ENCODE results near the gene MAML1.

MAML1 gene

GRCh38 chr5:179798144-179798770, 65.6 kb downstream of the MAML1 start:
- peaks cover 23% of the 10 kb centered on the region for H3K36me3 ChIP-seq (ENCODE audit: control insufficient read depth, insufficient read depth, low read length)
- H3K9me3 ChIP-seq (ENCODE audit: control insufficient read depth, insufficient read depth, low read length) = no peaks in the 10 kb centered on the region
- H3K9ac ChIP-seq (ENCODE audit: low read depth, low read length) = no peak overlapping the region
- H3K27me3 ChIP-seq (ENCODE audit: control insufficient read depth, insufficient read depth, low read length) = no peaks in the 10 kb centered on the region
- H3K4me1 ChIP-seq (ENCODE audit: control insufficient read depth, insufficient read depth, low read length) = peaks cover 8% of the 10 kb centered on the region
- H3K4me3 ChIP-seq (ENCODE audit: low read depth, low read length) = no peak overlapping the region

DNA sequence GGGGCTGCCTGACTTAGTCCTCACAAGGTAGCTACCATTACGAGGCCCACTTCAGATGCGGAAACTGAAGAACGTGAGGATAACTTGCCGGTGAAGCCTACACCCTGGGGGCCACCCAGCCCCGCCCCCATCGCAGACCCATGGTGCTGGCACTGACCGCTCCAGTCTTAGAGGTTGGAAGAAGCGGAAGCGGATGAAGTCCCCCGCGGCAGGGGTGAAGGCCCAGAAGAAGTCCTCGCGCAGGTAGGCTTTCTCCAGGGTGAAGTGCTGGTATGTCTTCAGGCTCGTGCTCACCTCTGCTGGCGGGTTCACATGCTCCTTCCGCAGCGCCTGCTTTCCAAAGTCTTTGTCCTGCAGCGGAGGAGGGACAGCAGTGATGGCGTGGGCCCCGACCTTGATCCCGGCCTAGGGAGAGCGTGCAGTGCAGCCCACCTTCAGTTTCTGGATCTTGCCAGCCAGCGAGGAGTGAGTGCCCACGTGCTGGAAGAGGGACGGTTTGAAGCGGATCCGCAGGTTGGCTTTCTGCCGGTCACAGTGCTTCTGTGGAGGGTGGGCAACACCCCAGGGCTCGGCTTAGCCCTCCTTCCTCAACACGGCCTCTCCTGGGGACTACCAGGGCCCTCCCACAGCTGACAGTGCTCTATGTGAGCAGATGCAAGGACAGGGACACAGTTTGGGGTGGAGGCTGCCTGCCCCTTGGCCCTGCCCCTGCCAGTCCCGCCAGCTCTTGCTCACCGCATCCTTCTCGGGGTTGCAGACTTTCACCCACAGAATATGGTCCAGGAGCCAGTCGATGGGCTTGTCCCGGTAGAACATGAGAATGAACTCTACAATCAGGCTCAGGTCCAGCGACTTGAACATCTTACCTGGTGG, 66.4 kb downstream of the MAML1 start:
- Histone ChIP-seq H3K4me3 (ENCODE audit: low read depth, low read length) (no peak overlapping the region), H3K9ac (ENCODE audit: low read depth, low read length) (no peak overlapping the region), H3K27me3 (ENCODE audit: control insufficient read depth, insufficient read depth, low read length) (no peaks in the 10 kb centered on the region), H3K4me1 (ENCODE audit: control insufficient read depth, insufficient read depth, low read length) (peaks cover 8% of the 10 kb centered on the region), H3K9me3 (ENCODE audit: control insufficient read depth, insufficient read depth, low read length) (no peaks in the 10 kb centered on the region), H3K36me3 (ENCODE audit: control insufficient read depth, insufficient read depth, low read length) (peaks cover 23% of the 10 kb centered on the region)

GRCh38 chr5:179799644-179799973, 67.0 kb downstream of the MAML1 start:
- Histone ChIP-seq H3K4me3 (ENCODE audit: low read depth, low read length) (no peak overlapping the region), H3K9ac (ENCODE audit: low read depth, low read length) (no peak overlapping the region), H3K27me3 (ENCODE audit: control insufficient read depth, insufficient read depth, low read length) (no peaks in the 10 kb centered on the region), H3K36me3 (ENCODE audit: control insufficient read depth, insufficient read depth, low read length) (peaks cover 23% of the 10 kb centered on the region), H3K4me1 (ENCODE audit: control insufficient read depth, insufficient read depth, low read length) (peaks cover 8% of the 10 kb centered on the region), H3K9me3 (ENCODE audit: control insufficient read depth, insufficient read depth, low read length) (no peaks in the 10 kb centered on the region)

DNA sequence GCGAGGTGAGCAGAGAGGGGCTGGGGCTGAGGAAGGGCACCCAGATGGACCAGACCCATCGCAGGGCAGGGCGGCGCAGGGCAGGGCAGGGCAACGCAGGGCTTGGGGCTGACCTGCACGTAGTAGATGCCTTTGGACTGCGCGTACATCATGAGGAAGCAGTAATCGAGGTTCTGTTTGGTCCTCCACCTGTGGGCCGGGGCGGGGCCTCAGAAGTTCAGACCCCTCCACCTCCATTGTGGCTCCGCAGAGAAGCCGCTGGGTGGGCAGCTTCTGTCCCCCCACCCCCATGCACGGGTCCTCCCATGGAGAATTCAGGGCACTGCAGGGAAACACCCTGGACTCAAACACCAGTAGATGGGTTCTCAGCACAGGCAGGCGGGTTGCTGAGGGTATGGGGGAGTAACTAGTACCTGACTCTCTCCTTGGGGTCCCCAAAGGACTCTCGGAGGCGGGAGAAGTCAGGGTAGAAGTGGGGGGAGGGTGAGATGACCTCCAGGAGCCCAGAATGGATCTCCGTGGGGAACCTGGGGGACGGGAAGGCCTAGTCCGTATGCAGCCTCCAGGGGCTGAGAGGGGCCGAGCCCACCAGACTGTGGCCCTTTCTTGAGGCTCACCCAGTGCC, 67.6 kb downstream of the MAML1 start:
- Histone ChIP-seq H3K4me3 (ENCODE audit: low read depth, low read length) (no peak overlapping the region), H3K9me3 (ENCODE audit: control insufficient read depth, insufficient read depth, low read length) (no peaks in the 10 kb centered on the region), H3K27me3 (ENCODE audit: control insufficient read depth, insufficient read depth, low read length) (no peaks in the 10 kb centered on the region), H3K4me1 (ENCODE audit: control insufficient read depth, insufficient read depth, low read length) (peaks cover 6% of the 10 kb centered on the region), H3K9ac (ENCODE audit: low read depth, low read length) (no peak overlapping the region), H3K36me3 (ENCODE audit: control insufficient read depth, insufficient read depth, low read length) (peaks cover 23% of the 10 kb centered on the region)

GRCh38 chr5:179800696-179801201, 68.1 kb downstream of the MAML1 start:
- H3K27me3 ChIP-seq (ENCODE audit: control insufficient read depth, insufficient read depth, low read length) = no peaks in the 10 kb centered on the region
- peaks cover 23% of the 10 kb centered on the region for H3K36me3 ChIP-seq (ENCODE audit: control insufficient read depth, insufficient read depth, low read length)
- H3K4me1 ChIP-seq (ENCODE audit: control insufficient read depth, insufficient read depth, low read length) = peaks cover 6% of the 10 kb centered on the region
- H3K9ac ChIP-seq (ENCODE audit: low read depth, low read length) = no peak overlapping the region
- no peak overlapping the region for H3K4me3 ChIP-seq (ENCODE audit: low read depth, low read length)
- H3K9me3 ChIP-seq (ENCODE audit: control insufficient read depth, insufficient read depth, low read length) = no peaks in the 10 kb centered on the region

GRCh38 chr5:179801304-179802206, 68.9 kb downstream of the MAML1 start:
- Histone ChIP-seq H3K36me3 (ENCODE audit: control insufficient read depth, insufficient read depth, low read length) (peaks cover 23% of the 10 kb centered on the region), H3K4me3 (ENCODE audit: low read depth, low read length) (no peak overlapping the region), H3K9ac (ENCODE audit: low read depth, low read length) (no peak overlapping the region)

DNA sequence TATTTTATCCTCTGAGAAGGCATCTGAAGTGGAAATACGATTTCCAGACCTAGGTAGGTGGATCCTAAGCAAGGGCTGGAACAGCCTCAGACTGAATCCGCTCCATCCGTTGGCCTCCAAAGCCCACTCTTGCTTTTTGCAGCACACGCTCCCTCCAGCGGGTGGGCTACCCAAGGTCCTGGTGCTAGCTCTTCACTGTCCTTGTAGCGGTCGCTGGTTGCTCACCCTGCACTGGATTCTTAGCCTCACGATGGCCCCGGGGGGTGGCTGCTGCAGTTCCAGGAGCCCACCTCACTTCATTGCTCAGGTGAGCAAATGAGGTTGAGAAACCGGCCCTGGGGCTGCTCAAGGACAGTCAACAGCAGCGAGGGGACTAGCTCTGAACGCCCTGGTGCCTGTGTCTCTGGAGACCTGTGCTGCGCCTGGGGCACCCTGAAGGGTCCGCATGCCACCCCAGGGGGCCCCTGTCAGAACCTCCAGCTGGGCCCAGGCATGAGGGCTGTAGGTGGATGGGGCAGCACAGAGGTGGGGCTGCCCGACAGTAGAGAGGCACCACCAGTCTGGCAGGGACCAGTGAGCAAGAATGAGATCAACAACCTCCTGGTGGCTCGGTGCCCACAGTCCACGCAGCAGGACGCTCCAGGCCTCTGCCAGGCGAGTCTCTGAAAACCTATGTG, 69.7 kb downstream of the MAML1 start:
- Histone ChIP-seq H3K36me3 (ENCODE audit: control insufficient read depth, insufficient read depth, low read length) (peaks cover 23% of the 10 kb centered on the region), H3K27me3 (ENCODE audit: control insufficient read depth, insufficient read depth, low read length) (no peaks in the 10 kb centered on the region), H3K4me1 (ENCODE audit: control insufficient read depth, insufficient read depth, low read length) (peaks cover 6% of the 10 kb centered on the region), H3K9ac (ENCODE audit: low read depth, low read length) (no peak overlapping the region), H3K4me3 (ENCODE audit: low read depth, low read length) (no peak overlapping the region), H3K9me3 (ENCODE audit: control insufficient read depth, insufficient read depth, low read length) (no peaks in the 10 kb centered on the region)

More at GRCh38 chr5:179801304-179802206, 68.9 kb downstream of the MAML1 start:
- no peaks in the 10 kb centered on the region for H3K9me3 ChIP-seq (ENCODE audit: control insufficient read depth, insufficient read depth, low read length)
- peaks cover 6% of the 10 kb centered on the region for H3K4me1 ChIP-seq (ENCODE audit: control insufficient read depth, insufficient read depth, low read length)
- H3K27me3 ChIP-seq (ENCODE audit: control insufficient read depth, insufficient read depth, low read length) = no peaks in the 10 kb centered on the region

GRCh38 chr5:179802950-179803562, 70.4 kb downstream of the MAML1 start:
- Histone ChIP-seq H3K4me1 (ENCODE audit: control insufficient read depth, insufficient read depth, low read length) (peaks cover 6% of the 10 kb centered on the region), H3K4me3 (ENCODE audit: low read depth, low read length) (peak overlapping the region; percentile 22), H3K36me3 (ENCODE audit: control insufficient read depth, insufficient read depth, low read length) (peaks cover 23% of the 10 kb centered on the region), H3K27me3 (ENCODE audit: control insufficient read depth, insufficient read depth, low read length) (no peaks in the 10 kb centered on the region), H3K9ac (ENCODE audit: low read depth, low read length) (no peak overlapping the region), H3K9me3 (ENCODE audit: control insufficient read depth, insufficient read depth, low read length) (no peaks in the 10 kb centered on the region)

DNA sequence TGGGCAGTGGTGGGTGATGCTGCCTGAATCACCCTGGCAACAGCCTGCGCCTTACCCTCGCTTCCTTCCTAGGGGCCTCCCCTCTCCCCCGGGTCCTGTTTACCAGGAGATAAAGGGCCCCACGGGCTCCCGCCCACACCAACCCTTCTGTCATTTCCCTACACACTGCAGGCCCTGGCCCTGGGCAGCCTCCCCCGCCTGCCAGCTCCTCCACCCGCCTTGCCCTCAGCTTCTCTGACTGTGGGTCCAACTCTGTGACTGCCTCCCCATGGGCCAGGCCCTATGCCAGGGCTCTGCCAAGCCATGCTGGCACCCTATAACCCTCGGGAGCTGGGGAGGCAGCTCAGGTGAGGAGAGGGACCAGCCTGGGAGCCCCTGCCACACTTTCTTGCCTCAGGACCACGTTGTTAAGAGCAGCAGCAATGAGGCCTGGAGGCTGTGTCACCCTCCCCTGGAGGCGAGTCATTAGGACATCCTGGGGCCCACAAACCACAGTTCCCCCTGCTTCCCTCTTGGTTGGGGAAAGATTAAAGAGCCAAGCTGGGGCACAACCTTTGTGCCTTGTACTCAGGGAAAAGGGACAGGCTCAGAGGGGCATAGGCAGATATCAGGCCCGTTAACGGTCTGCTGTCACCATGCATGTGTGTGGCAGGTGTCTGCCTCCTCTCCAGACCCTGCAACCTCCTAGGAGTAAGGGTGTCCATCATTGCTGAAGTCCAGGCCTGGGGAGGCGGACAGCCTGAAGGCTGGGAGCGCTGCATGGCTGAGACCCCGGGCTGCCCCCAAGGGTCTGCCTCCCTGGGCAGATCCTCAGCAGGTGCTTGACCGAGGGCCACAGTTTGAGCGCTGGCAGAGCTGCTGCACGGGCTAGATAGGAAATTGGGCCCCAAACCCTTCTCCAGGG, 71.3 kb downstream of the MAML1 start:
- H3K4me3 ChIP-seq (ENCODE audit: low read depth, low read length) = no peak overlapping the region
- H3K36me3 ChIP-seq (ENCODE audit: control insufficient read depth, insufficient read depth, low read length) = peaks cover 15% of the 10 kb centered on the region
- no peaks in the 10 kb centered on the region for H3K9me3 ChIP-seq (ENCODE audit: control insufficient read depth, insufficient read depth, low read length)
- peaks cover 8% of the 10 kb centered on the region for H3K4me1 ChIP-seq (ENCODE audit: control insufficient read depth, insufficient read depth, low read length)
- H3K9ac ChIP-seq (ENCODE audit: low read depth, low read length) = no peak overlapping the region
- no peaks in the 10 kb centered on the region for H3K27me3 ChIP-seq (ENCODE audit: control insufficient read depth, insufficient read depth, low read length)

DNA sequence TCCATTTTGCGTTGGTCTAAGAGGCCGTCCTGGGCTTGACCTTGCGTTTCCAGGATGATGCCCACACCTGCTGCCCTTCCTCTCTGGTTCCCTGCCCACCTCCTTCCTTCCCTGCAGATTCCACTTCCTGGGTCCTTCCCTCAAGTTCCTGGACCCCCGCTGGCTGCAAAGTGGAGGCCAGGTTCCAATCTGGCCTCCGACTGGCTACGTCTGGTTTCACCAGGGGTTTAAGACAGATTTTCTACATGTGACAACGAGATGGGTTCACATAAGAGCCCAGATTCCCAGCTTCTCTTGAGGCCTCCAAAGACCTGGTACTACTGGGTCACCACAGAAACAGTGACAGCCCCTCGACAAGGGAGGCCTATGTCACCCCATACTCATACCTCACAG, 71.9 kb downstream of the MAML1 start:
- Histone ChIP-seq H3K4me3 (ENCODE audit: low read depth, low read length) (peak overlapping the region; percentile 64), H3K36me3 (ENCODE audit: control insufficient read depth, insufficient read depth, low read length) (peaks cover 9% of the 10 kb centered on the region), H3K9ac (ENCODE audit: low read depth, low read length) (no peak overlapping the region), H3K9me3 (ENCODE audit: control insufficient read depth, insufficient read depth, low read length) (no peaks in the 10 kb centered on the region), H3K27me3 (ENCODE audit: control insufficient read depth, insufficient read depth, low read length) (no peaks in the 10 kb centered on the region), H3K4me1 (ENCODE audit: control insufficient read depth, insufficient read depth, low read length) (peaks cover 8% of the 10 kb centered on the region)
